H9 (cell line): ENCODE data around the gene RHOV. TPM values are rescaled to one million over a fixed set of nuclear protein-coding genes. Genes with fewer than 3 reads are reported as not detected.
A peak's percentile ranks its signal among the peaks of the same experiment; 100 is the strongest.

Experiments
- DNase-seq: peaks from one replicate; pipeline ENCODE4 v3.0.0-alpha.2; 2017
- H2AFZ ChIP-seq: one replicate; pipeline ENCODE4 v1.6.1; 2013; ENCODE audit warnings: mild to moderate bottlenecking, low read length, control low read depth, moderate library complexity
- H2AK5ac ChIP-seq: 2 replicates; pipeline ENCODE4 v1.6.1; 2013; ENCODE audit warnings: low read length, control low read depth, mixed read lengths; ENCODE audit not compliant: insufficient read length
- H2BK120ac ChIP-seq: one replicate; pipeline ENCODE4 v1.6.1; 2013; ENCODE audit warnings: low read depth, mild to moderate bottlenecking, low read length, control low read depth, inconsistent platforms; ENCODE audit not compliant: poor library complexity, severe bottlenecking
- H2BK12ac ChIP-seq: 2 replicates; pipeline ENCODE4 v1.6.1; 2013; ENCODE audit warnings: low read length, control low read depth, mixed read lengths, low read depth; ENCODE audit not compliant: insufficient read length
- H2BK15ac ChIP-seq: 2 replicates; pipeline ENCODE4 v1.6.1; 2013; ENCODE audit warnings: low read depth, low read length, control low read depth
- H2BK20ac ChIP-seq: one replicate; pipeline ENCODE4 v1.6.1; 2013; ENCODE audit warnings: low read depth, mild to moderate bottlenecking, low read length, control low read depth, inconsistent platforms; ENCODE audit not compliant: poor library complexity, severe bottlenecking
- H2BK5ac ChIP-seq: 2 replicates; pipeline ENCODE4 v1.6.1; 2013; ENCODE audit warnings: low read length, control low read depth, mixed read lengths; ENCODE audit not compliant: insufficient read length
- H3K14ac ChIP-seq: 2 replicates; pipeline ENCODE4 v1.6.1; 2013; ENCODE audit warnings: low read length, control low read depth; ENCODE audit not compliant: insufficient read depth
- H3K18ac ChIP-seq: 2 replicates; pipeline ENCODE4 v1.6.1; 2013; ENCODE audit warnings: low read depth, mild to moderate bottlenecking, mixed read lengths, low read length, control low read depth; ENCODE audit not compliant: insufficient read length
- H3K23ac ChIP-seq: 2 replicates; pipeline ENCODE4 v1.6.1; 2013; ENCODE audit warnings: low read length, control low read depth, mixed read lengths, low read depth; ENCODE audit not compliant: insufficient read length
- H3K23me2 ChIP-seq: 2 replicates; pipeline ENCODE4 v1.6.1; 2013; ENCODE audit warnings: low read depth, mild to moderate bottlenecking, mixed read lengths, low read length, control low read depth; ENCODE audit not compliant: insufficient read length, poor library complexity, severe bottlenecking
- H3K27ac ChIP-seq: 2 replicates; pipeline ENCODE4 v1.5.1; 2013; ENCODE audit warnings: low read length, control low read depth, mixed read lengths, low read depth; ENCODE audit not compliant: insufficient read length
- H3K27me3 ChIP-seq: 2 replicates; pipeline ENCODE4 v1.6.1; 2013; ENCODE audit warnings: low read length, control low read depth, inconsistent platforms; ENCODE audit not compliant: insufficient read depth
- H3K4ac ChIP-seq: 2 replicates; pipeline ENCODE4 v1.6.1; 2013; ENCODE audit warnings: low read depth, mild to moderate bottlenecking, control low read depth, inconsistent platforms, low read length, moderate library complexity
- H3K4me1 ChIP-seq: 2 replicates; pipeline ENCODE4 v1.6.1; 2013; ENCODE audit warnings: low read length, control low read depth, inconsistent platforms; ENCODE audit not compliant: insufficient read depth
- H3K4me2 ChIP-seq: 2 replicates; pipeline ENCODE4 v1.6.1; 2013; ENCODE audit warnings: low read length, control low read depth, mixed read lengths; ENCODE audit not compliant: insufficient read length, insufficient read depth
- H3K56ac ChIP-seq: 2 replicates; pipeline ENCODE4 v1.6.1; 2013; ENCODE audit warnings: low read depth, mild to moderate bottlenecking, mixed read lengths, low read length, control low read depth; ENCODE audit not compliant: insufficient read length
- H3K79me1 ChIP-seq: 2 replicates; pipeline ENCODE4 v1.6.1; 2013; ENCODE audit warnings: low read depth, mild to moderate bottlenecking, moderate library complexity, low read length, control low read depth, inconsistent platforms; ENCODE audit not compliant: insufficient read depth, poor library complexity, severe bottlenecking
- H3K79me2 ChIP-seq: 2 replicates; pipeline ENCODE4 v1.6.1; 2013; ENCODE audit warnings: low read length, control low read depth, inconsistent platforms; ENCODE audit not compliant: insufficient read depth
- H3K9ac ChIP-seq: 2 replicates; pipeline ENCODE4 v1.6.1; 2013; ENCODE audit warnings: low read length, control low read depth, mixed read lengths; ENCODE audit not compliant: insufficient read length; ENCODE audit errors: extremely low read depth
- H3K9me3 ChIP-seq: one replicate; pipeline ENCODE4 v1.6.1; 2013; ENCODE audit warnings: low read depth, low read length, inconsistent platforms; ENCODE audit not compliant: control insufficient read depth
- H3T11ph ChIP-seq: one replicate; pipeline ENCODE4 v1.6.1; 2013; ENCODE audit warnings: mild to moderate bottlenecking, low read length, control low read depth, inconsistent platforms
- H4K20me1 ChIP-seq: one replicate; pipeline ENCODE4 v1.6.1; 2013; ENCODE audit not compliant: control insufficient read depth, insufficient read length, insufficient read depth
- H4K5ac ChIP-seq: 2 replicates; pipeline ENCODE4 v1.6.1; 2013; ENCODE audit warnings: low read depth, mild to moderate bottlenecking, mixed read lengths, low read length, control low read depth; ENCODE audit not compliant: insufficient read length
- H4K8ac ChIP-seq: replicated peaks from 2 replicates; pipeline ENCODE4 v1.6.1; 2013; ENCODE audit warnings: low read length, control low read depth, mixed read lengths, low read depth; ENCODE audit not compliant: insufficient read length
- H4K91ac ChIP-seq: 2 replicates; pipeline ENCODE4 v1.6.1; 2013; ENCODE audit warnings: low read depth, mild to moderate bottlenecking, moderate library complexity, mixed read lengths, low read length, control low read depth; ENCODE audit not compliant: insufficient read length
- H3K27ac Mint-ChIP-seq, 3 experiments: 2 replicates in 2 of 3; 3 replicates in 1 of 3; pipeline ENCODE4 v1.8.0; 2020 to 2021; ENCODE audit warnings: mixed read lengths in 3 of 3, mild to moderate bottlenecking in 1 of 3, moderate library complexity in 1 of 3
- H3K27me3 Mint-ChIP-seq: 2 replicates; pipeline ENCODE4 v1.8.0; 2021; ENCODE audit warnings: low read depth, mild to moderate bottlenecking, moderate library complexity, mixed read lengths
- H3K36me3 Mint-ChIP-seq, 3 experiments: 2 replicates in 2 of 3; 3 replicates in 1 of 3; pipeline ENCODE4 v1.8.0; 2020 to 2021; ENCODE audit warnings: low read depth in 3 of 3, mixed read lengths in 3 of 3; ENCODE audit not compliant: insufficient read depth in 1 of 3
- H3K4me1 Mint-ChIP-seq, 2 experiments: 2 replicates each; pipeline ENCODE4 v1.8.0; 2020; ENCODE audit warnings: mixed read lengths in 2 of 2
- H3K4me3 Mint-ChIP-seq, 2 experiments: 2 replicates in 1 of 2; 3 replicates in 1 of 2; pipeline ENCODE4 v1.8.0; 2020 to 2021; ENCODE audit warnings: mild to moderate bottlenecking in 2 of 2, mixed read lengths in 2 of 2, moderate library complexity in 1 of 2
- H3K9me3 Mint-ChIP-seq, 2 experiments: 2 replicates in 1 of 2; 3 replicates in 1 of 2; pipeline ENCODE4 v1.8.0; 2020; ENCODE audit warnings: mild to moderate bottlenecking in 2 of 2, mixed read lengths in 2 of 2, moderate library complexity in 1 of 2
- WGBS: extraction: QIAGEN DNeasy Blood & Tissue Kit; methylation state at CpG from one replicate; pipeline ENCODE4 v1.1.7; 2013; ENCODE audit warnings: missing lambda C conversion rate, low lambda C conversion rate, mixed read lengths; ENCODE audit not compliant: insufficient read length; ENCODE audit errors: extremely low coverage; 5-methylcytosine and 5-hydroxymethylcytosine counted together
- total RNA-seq: library from RNA; stranded (reverse); gene quantifications from 2 replicates; pipeline ENCODE4 v1.2.1, GENCODE V29; 2021
- TF ChIP-seq, protein P1 (sequence below): fragments of 200-600 bp; sonication (generic); conservative IDR thresholded peaks from 3 replicates; pipeline ENCODE4 v1.8.0; 2021; ENCODE audit warnings: antibody characterized with exemption, mild to moderate bottlenecking

The RHOV gene
- total RNA-seq, 1 experiment from 2014 or later = 3.9 TPM

DNA sequence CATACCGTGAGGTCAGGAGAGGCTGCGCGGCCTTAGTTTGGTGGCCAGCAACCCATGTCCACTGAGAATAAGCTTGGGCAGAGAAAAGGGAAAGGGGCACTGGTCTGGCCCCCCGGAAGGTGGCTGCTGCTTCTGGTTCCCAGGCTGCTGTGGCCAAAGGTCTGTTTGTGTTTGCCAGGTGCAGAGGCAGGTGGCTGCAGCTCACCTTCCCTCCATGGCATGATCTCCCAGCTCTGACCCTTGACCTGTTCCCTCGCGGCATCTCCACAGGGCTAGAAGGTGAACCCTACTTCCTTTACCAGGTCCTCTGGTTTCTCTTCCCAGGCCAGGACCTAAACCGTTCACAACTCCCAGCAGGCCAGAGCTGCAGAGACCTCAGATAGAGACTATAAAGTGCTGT, 34.1 kb upstream of the RHOV start:
- Mint-ChIP-seq H3K4me3 (no peak overlapping the region), H3K36me3 (peaks cover 7 to 23% (median 14%) of the 10 kb centered on the region in 3 experiments; a peak in 6 of 7 replicates), H3K27me3 (peaks cover 6% of the 10 kb centered on the region), H3K9me3 (no peaks in the 10 kb centered on the region), H3K4me1 (peaks cover 26 to 32% of the 10 kb centered on the region in 2 experiments), H3K27ac (no peak overlapping the region; a peak in 1 of 7 replicates)
- Histone ChIP-seq H3K79me1 (peaks cover 2% of the 10 kb centered on the region), H3K9ac (no peak overlapping the region), H4K5ac (no peak overlapping the region), H2BK15ac (no peak overlapping the region), H2BK20ac (no peak overlapping the region), H3K23me2 (no peaks in the 10 kb centered on the region), H3K27ac (no peak overlapping the region), H3K9me3 (no peaks in the 10 kb centered on the region), H4K91ac (no peak overlapping the region), H3K14ac (no peak overlapping the region), H4K20me1 (no peaks in the 10 kb centered on the region), H3K27me3 (no peaks in the 10 kb centered on the region), H2BK5ac (no peak overlapping the region), H3K4me2 (no peak overlapping the region), H3K4me1 (no peaks in the 10 kb centered on the region), H3K18ac (no peak overlapping the region), H2AK5ac (no peak overlapping the region), H2AFZ (no peak overlapping the region), H3K4ac (no peak overlapping the region), H3K23ac (no peak overlapping the region), H2BK12ac (no peak overlapping the region), H3K79me2 (no peaks in the 10 kb centered on the region), H2BK120ac (no peak overlapping the region), H3T11ph (no peak overlapping the region), H4K8ac (no peak overlapping the region), H3K56ac (no peak overlapping the region)
- no CpG with 5 or more reads among the region's 7 CpGs for WGBS
- TF ChIP-seq, protein P1, sequence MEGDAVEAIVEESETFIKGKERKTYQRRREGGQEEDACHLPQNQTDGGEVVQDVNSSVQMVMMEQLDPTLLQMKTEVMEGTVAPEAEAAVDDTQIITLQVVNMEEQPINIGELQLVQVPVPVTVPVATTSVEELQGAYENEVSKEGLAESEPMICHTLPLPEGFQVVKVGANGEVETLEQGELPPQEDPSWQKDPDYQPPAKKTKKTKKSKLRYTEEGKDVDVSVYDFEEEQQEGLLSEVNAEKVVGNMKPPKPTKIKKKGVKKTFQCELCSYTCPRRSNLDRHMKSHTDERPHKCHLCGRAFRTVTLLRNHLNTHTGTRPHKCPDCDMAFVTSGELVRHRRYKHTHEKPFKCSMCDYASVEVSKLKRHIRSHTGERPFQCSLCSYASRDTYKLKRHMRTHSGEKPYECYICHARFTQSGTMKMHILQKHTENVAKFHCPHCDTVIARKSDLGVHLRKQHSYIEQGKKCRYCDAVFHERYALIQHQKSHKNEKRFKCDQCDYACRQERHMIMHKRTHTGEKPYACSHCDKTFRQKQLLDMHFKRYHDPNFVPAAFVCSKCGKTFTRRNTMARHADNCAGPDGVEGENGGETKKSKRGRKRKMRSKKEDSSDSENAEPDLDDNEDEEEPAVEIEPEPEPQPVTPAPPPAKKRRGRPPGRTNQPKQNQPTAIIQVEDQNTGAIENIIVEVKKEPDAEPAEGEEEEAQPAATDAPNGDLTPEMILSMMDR = no peak
- DNase-seq = peak; percentile 20
